ENCODE measurements around the gene FANCL. TPM values are rescaled to one million over a fixed set of nuclear protein-coding genes. Genes with fewer than 3 reads are reported as not detected.
A peak's percentile ranks its signal among the peaks of the same experiment; 100 is the strongest.
"Not testable (repeated sequence)": the region's sequence is repeated elsewhere in the genome, so short reads cannot be mapped to it uniquely, and the experiment has no call there.

The FANCL gene
- total RNA-seq, result 8.8 TPM

DNA sequence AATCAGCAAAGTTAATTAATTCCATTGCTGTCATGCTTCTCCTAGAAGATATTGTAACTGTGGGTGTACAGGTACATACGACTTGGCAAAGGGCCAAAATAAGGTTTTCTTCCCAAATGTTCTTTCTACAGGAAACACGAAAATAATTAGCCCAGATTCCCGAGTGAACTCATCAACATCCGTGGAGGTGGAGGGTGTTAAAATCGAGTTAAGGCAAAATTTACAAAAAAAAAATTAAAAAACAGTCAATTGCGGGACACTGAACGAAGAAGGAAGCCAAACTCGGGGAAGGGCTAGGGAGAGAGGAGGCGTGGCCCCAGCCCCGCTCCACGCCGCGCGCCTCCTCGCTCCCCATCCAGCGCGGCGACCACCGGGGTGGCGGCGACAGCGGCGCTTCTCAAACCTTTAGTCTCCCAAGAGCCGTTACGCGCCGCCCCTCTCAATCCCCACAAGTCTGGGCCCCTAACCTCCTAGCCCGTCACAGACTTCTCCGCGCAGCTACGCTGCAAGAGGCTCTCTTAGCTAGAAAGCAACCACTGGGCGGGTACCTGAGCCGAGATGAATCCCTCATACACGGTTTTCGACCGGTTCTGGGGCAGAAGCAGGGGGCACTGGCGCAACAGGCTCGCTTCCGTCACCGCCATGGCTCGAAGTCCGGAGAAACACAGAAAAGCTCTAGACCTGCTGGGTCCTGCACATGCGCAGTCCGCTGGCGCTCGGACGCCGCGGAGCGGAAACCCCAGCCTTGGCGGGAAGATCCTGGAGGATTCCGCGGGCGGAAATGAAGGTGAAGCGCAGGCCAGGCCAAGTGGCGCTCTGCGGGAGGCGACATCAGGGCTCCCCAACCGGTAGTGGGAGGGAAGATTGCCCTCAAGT, at the start of gene FANCL:
TSS of gene FANCL (minus strand) at position 656 of the 876 bp plus-strand sequence. CDS start at position 644, 12 bp downstream.
- DNase-seq (ENCODE audit: low spot score) (peak; percentile 95), ATAC-seq (peak; percentile 95)

DNA sequence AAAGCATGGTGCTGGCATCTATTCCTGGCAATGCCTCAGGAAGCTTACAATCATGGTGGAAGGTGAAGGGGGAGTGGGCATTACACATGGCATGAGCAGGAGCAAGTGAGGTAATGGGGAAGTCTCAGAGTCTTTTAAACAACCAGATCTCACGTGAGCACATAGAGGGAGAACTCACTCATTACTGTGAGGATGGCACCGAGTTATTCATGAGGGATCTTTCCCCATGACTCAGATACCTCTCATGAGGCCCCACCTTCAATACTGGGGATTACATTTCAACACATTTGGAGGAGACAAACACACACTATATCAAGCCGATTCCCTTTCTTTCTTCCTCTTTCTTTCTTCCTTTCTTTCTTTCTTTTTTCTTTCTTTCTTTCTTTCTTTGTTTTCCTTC, 47.9 kb upstream of the FANCL start:
- no peak for ATAC-seq
- DNase-seq (ENCODE audit: low spot score), result no peak

DNA sequence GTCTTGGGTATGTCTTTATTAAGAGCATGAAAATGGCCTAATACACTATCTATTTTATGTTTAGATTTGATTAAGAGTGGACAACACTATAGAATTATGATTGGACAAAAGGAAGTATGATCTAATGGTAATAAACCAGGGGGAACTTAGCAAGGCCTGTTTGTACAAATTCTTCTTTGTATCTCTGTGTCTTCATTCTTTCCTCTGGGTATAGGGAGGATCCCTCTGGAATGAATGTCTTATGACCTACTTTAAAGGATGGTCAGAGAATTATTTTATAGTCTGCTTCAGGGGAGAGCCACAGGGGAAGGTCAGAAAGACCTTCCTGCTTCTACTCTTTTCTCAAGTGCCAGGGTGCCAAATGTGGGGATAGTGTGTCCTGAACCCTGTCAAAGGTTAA, 42.8 kb upstream of the FANCL start:
- ATAC-seq (no peak), DNase-seq (ENCODE audit: low spot score) (no peak)

DNA sequence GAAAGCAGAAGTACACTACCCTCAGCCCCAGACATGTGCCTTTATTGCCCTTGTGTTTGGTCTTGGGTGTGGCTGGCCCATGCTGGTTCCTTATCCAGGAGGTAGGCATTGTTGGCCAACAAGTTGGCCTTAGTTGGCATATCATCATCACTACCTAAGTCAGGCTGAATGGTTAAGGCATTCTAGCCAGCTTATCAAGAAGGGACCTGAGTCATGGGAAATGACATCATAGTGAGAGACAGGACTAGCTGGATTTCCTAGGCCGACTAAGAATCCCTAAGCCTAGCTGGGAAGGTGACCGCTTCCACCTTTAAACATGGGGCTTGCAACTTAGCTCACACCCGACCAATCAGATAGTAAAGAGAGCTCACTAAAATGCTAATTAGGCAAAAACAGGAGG, 34.0 kb upstream of the FANCL start:
- DNase-seq (ENCODE audit: low spot score); ATAC-seq: not testable (repeated sequence)

DNA sequence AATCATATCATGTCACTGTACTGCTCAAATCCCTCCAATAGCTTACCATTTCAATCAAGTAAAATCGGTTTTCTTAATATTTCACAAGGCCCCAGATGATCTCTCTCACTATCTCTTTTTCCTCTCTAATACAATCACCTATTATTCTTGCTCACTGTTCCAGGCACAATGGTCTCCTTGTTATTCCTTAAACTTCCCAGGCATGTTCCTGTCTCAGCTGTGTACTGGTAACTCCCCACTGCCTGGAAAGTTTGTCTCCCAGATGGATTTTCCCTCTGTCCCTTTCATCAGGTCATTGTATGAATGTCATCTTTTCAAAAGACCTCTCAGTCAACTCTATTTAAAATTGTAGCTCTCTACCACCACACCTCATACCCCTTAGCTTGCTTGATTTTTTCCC, 30.7 kb upstream of the FANCL start:
- DNase-seq (ENCODE audit: low spot score), result no peak

DNA sequence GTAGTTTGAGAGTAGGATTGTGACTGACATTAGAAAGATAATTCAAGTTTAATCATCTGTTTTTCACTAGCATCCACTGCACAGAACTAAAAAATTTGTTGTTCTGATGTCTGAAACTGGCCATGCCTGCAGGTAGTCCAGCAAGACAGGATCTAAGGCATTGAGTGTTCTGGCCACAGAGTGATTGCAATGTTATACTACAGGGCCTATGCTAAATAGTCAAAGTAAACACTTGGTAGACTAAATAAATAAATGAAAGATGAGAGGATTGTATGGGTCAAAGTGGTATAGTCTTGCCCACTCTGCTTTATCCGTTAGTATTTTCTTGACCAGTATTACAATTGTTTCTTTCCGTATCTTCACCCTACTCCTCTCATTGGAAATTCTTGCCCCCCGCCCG, 27.6 kb upstream of the FANCL start:
- DNase-seq (ENCODE audit: low spot score), result no peak
- no peak for ATAC-seq

More for the DNA sequence above, 30.7 kb upstream of the FANCL start:
- ATAC-seq, result no peak

DNA sequence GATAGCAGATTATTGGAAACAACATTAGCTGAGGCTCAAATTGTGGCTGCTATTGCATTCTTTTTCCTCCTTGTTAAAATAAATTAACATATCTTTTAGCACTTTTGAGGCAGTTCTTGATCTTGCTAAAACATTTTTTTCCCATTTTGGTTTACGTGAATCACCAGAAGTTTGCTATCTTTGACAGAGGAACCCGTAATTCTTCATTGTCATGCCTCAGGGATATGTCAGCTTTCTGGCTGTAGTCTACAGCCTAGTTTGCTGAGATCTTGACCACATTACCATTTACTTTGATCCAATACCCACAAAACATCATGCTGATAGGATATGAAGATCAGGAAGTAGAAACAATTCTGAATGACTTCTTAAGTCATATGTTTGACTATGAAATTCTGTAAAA, 25.1 kb upstream of the FANCL start:
- no peak for DNase-seq (ENCODE audit: low spot score)
- no peak for ATAC-seq

DNA sequence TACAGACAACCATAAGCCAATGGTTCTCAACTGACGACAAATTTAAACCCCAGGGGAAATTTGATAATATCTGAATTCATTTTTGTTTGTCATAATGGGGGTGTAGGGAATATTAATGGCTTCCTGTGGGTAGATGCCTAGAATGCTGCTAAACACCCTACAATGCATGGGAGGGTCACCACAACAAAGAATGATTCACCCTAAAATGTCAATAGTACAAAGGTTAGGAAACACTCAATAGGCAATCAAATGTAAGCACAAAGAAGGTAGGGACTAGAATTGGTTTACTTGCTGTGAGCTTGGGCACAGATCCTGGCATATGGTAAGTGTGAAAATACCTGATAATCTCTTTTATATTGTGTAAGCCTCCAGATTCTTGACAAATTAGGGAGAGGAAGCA, 20.1 kb upstream of the FANCL start:
- no peak for DNase-seq (ENCODE audit: low spot score)
- no peak for ATAC-seq

DNA sequence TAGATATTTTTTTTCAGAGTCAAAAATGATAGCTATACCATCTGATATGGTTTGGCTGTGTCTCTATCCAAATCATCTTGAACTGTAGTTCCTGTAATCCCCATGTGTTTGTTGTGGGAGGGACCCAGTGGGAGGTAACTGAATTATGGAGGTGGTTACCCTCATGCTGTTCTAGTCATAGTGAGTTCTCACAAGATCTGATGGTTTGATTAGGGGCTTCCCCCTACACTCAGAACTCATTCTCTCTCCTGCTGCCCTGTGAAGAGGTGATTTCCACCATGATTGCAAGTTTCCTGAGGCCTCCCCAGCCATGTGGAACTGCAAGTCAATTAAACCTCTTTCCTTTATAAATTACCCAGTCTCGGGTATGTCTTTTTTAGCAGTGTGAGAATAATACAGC, 17.3 kb upstream of the FANCL start:
- not testable (repeated sequence) for DNase-seq (ENCODE audit: low spot score); ATAC-seq

DNA sequence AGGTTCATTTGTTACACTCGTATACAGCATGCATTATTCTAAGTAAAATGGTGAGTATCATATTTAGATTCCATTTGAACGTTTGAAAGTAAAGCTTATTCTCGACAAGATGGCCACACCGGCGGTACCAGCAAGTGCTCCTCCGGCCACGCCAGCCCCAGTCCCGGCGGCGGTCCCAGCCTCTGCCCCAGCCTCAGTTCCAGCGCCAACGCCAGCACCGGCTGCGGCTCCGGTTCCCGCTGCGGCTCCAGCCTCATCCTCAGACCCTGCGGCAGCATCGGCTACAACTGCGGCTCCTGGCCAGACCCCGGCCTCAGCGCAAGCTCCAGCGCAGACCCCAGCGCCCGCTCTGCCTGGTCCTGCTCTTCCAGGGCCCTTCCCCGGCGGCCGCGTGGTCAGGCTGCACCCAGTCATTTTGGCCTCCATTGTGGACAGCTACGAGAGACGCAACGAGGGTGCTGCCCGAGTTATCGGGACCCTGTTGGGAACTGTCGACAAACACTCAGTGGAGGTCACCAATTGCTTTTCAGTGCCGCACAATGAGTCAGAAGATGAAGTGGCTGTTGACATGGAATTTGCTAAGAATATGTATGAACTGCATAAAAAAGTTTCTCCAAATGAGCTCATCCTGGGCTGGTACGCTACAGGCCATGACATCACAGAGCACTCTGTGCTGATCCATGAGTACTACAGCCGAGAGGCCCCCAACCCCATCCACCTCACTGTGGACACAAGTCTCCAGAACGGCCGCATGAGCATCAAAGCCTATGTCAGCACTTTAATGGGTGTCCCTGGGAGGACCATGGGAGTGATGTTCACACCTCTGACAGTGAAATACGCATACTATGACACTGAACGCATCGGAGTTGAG, 10.4 kb upstream of the FANCL start:
- DNase-seq (ENCODE audit: low spot score); ATAC-seq: not testable (repeated sequence)

DNA sequence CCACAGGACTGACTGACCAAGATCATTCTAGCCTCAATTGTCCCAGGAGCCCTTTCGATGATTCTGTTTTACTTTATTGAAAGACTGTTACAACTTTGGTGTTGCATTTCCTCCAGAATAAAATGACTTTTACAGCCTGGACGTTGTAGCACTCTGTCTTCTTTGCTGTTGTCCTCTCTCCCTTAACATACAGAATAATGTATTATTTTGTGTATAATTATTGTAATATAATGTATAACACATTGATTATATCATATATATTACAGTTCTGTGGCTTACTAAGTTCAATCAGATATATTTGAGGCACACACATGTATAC, 380 bp upstream of the FANCL start:
- no peak for ATAC-seq
- no peak for DNase-seq (ENCODE audit: low spot score)

DNA sequence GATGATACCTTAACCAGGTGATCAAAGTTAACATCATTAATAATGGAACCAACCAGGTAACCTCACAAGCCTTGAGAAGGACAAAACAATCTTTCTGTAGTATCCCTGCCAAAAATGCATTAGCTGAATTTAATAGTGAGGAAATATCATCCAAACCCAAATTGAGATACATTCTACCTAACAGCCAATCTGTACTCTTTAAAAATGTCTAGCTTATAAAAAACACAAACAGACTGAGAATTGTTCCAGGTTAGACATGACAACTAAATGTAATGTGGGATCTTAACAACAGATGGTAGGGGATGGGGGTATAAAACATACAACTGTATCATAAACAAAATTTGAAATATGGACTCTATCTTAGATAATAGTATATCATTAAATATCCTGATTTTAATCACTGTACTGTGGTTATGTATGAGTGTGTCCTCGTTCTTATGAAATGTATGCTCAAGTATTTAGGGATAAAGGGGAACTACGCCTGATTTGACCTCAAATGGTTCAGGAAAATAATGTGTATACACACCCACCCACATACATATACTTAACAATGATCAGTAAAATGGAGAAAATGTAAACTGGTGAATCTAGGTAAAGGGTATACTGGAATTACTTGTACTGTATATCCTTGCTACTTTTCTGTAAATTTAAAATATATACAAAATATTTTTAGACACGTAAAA, 1.7 kb downstream of the FANCL start:
- ATAC-seq (no peak), DNase-seq (ENCODE audit: low spot score) (no peak)

DNA sequence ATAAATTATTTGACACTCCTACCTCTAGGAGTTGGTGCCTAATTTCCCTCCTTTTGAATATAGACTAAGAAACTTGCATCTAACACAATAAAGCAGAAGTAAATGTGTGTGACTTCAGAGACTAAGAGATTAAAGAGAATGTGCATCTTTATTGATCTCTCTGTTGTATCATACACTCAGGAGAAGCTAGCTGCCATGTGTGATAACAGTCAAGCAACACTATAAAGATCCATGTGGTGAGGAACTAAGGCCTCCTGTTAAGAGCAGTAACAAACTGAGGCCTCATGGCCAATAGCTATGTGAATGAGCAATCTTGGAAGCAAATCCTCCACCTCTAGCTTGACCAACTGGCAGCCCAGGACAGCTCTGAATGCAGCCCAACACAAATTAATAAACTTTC, 3.4 kb downstream of the FANCL start:
- ATAC-seq (no peak), DNase-seq (ENCODE audit: low spot score) (no peak)

DNA sequence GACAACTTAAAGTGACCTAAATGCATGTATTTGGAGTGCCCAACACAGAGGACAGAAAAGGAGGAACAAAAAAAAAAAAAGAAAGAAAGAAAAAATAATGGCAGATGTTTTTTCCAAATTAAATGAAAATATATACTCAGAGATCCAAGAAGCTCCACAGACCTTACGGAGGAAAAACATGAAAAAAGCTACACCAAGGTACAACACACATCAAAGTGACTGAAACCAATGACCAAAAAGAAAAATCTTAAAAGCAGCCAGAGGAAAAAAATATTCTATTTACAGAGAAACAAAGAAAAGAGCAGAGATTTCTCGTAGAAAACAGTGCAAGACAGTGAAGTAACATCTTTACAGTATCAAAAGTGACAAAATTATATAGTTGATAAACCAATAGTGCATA, 5.1 kb downstream of the FANCL start:
- ATAC-seq (no peak), DNase-seq (ENCODE audit: low spot score) (no peak)

DNA sequence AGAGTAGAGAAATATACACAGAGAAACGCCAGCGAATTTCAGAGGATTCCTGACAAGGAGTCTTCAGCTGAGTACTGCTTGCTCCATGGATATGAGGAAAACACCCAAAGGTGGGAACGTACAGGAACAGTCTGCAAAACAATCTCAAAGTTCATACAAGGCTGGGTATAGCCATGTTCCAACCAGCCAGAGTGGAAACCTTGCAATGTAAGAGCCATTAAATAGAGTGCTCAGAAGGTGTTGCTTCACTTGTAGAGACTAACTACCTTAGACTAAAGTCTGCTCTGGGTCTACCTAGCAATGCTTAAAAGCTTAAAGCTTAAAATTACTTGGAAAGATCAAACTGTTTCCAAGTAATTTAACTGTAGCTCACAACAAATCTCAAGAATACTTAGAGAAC, 6.0 kb downstream of the FANCL start:
- DNase-seq (ENCODE audit: low spot score), result no peak
- ATAC-seq, result peak; percentile 27

DNA sequence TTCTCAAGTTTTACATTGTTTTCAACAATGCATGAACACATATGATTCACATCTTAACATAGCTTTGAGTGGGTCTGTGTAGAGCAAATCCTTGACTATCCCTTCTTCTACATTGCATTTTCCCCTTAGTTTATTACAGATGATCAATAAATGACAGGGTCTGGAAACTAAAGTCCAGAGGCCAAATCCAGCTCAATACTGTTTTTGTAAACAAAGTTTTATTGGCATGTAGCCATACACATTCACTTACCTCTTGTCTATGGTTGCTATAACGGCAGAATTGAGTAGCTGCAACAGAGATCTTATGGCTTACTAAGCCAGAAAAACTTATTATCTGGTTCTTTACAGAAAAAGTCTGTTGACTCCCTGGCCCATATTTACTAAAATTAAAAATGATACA, 12.8 kb downstream of the FANCL start:
- ATAC-seq (peak; percentile 84), DNase-seq (ENCODE audit: low spot score) (no peak)

DNA sequence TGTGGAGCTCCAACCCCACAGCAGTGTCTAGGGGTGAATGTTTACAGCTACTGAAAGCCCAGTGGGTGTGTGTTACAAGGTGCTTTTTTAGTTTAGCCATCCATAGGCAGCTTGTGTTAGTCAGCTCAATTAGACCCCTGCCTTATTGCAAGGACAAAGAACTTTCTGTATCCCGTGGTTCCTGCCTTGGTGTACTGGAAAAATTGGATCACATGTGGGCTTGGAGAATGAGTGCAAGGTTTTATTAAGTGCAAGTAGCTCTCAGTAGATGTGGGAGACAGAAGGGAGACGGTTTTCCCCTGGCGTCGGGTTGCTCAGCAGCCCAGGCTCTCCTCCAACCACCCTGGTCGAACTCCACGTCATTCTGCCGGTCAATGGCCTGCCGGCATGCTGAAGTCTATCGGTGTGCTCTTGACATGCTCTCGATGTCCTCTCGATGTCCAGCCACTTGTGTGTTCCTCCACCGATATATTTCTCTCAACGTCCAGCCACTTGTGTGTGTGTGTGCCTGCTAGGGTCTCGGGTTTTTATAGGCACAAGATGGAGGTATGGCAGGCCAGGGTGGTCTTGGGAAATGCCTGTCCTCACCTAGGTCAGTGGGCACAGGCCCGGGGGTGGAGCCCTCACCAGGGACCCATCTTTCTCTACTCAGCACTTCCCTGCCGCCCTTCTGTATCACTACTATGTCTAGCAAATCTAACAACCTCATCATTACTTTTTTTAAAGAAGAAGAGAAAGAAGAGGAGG, 13.8 kb downstream of the FANCL start:
- DNase-seq (ENCODE audit: low spot score) (no peak), ATAC-seq (peak; percentile 58)

DNA sequence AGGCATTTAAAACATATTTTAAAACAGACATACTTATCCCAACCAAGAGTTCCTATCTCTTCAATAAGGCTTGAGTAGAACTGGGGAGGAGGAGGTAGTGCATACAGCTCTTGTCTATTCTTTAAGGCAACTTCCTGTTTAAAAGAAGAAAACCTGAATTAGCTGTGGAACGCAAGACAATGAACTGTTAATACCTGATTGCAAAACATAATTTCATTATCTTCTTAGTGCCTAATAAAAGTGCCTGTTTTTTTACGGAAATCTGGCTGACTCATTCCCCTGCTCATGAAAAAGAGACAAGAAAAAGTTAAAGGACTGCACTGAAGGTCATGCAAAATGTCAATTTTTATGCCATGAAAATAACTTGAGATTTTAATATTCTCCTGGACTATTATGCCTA, 19.2 kb downstream of the FANCL start:
- no peak for ATAC-seq
- no peak for DNase-seq (ENCODE audit: low spot score)

DNA sequence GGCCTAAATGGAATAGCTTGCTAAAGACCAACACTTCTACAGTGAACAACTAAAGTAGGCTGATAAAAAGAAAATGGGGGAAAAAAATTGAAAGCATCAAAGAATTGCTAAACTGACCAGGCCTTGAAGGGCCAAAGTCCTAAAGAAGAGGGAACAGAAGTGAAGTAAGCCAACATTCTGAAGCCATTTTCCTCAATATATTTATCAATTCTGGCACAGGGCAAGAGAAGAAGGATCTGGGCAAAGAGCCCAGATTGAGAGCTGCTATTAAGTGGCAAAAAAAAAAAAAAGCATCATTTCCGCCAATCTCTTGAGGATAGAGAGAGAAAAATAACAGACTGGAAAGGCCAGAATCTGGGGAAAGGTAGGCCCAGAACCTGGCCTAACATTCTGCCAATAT, 25.7 kb downstream of the FANCL start:
- ATAC-seq (peak; percentile 81), DNase-seq (ENCODE audit: low spot score) (no peak)

DNA sequence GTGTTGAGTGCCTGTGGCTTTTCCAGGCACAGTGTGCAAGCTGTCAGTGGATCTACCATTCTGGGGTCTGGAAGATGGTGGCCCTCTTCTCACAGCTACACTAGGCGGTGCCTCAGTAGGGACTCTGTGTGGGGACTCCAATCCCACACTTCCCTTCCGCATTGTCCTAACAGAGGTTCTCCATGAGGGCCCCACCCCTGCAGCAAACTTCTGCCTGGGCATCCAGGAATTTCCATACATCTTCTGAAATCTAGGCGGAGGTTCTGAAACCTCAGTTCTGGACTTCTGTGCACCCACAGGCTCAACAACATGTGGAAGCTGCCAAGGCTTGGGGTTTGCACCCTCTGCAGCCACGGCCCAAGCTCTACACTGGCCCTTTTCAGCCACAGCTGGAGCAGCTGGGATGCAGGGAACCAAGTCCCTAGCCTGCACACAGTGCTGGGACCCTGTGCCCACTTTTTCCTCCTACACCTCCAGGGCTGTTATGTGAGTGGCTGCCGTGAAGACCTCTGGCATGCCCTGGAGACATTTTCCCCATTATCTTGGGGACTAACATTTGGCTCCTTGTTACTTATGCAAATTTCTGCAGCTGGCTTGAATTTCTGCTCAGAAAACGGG, 30.1 kb downstream of the FANCL start:
- not testable (repeated sequence) for ATAC-seq

More for the DNA sequence above, 30.1 kb downstream of the FANCL start:
- not testable (repeated sequence) for DNase-seq (ENCODE audit: low spot score)
